Gastrocnemius medialis (tissue), 4 donors: ENCODE results near the gene ACVR1. TPM values are rescaled to one million over a fixed set of nuclear protein-coding genes. Genes with fewer than 3 reads are reported as not detected.
A peak's percentile ranks its signal among the peaks of the same experiment; 100 is the strongest.

Experiments
- ATAC-seq, 2 donors: fragments of 150-250 bp; one replicate each; pipeline ENCODE4 v1.9.1; 2016
- DNase-seq, 2 donors: peaks; one replicate each; pipeline ENCODE4 v3.0.0-alpha.2; 2019
- H3K27ac ChIP-seq, 4 donors: fragments of 200-600 bp; sonication (generic); 1 replicate in 1 of 4; 2 replicates in 3 of 4; pipeline ENCODE4 v1.5.1; 2016 to 2018; ENCODE audit warnings: mild to moderate bottlenecking in 2 of 4, moderate library complexity in 1 of 4
- H3K27me3 ChIP-seq, 3 donors: fragments of 200-600 bp; sonication (generic) in 2 of 3; 1 replicate in 1 of 3; 2 replicates in 2 of 3; pipeline versions ENCODE4 v1.5.1 to v1.6.0; 2016 to 2019; ENCODE audit warnings: mild to moderate bottlenecking in 1 of 3, moderate library complexity in 1 of 3
- H3K36me3 ChIP-seq, 2 donors: fragments of 200-600 bp; sonication (generic) in 1 of 2; one replicate each; pipeline ENCODE4 v1.5.1; 2017 to 2018
- H3K4me1 ChIP-seq, 2 donors: fragments of 200-600 bp; sonication (generic) in 1 of 2; one replicate each; pipeline ENCODE4 v1.5.1; 2016 to 2017; ENCODE audit warnings: mild to moderate bottlenecking in 2 of 2
- H3K4me3 ChIP-seq, 4 donors: fragments of 200-600 bp; sonication (generic) in 3 of 4; 1 replicate in 1 of 4; 2 replicates in 3 of 4; pipeline ENCODE4 v1.5.1; 2016 to 2019; ENCODE audit warnings: mild to moderate bottlenecking in 2 of 4
- H3K9me3 ChIP-seq, 3 donors: fragments of 200-600 bp; sonication (generic) in 2 of 3; 1 replicate in 1 of 3; 2 replicates in 2 of 3; pipeline ENCODE4 v1.5.1; 2016 to 2019
- POLR2A ChIP-seq, 2 donors: fragments of 450-650 bp; IDR thresholded peaks; one replicate each; pipeline ENCODE4 v1.6.1; 2017; ENCODE audit warnings: antibody characterized with exemption in 2 of 2, mild to moderate bottlenecking in 2 of 2, moderate library complexity in 2 of 2
- in situ Hi-C, 4 donors: fragments of 200-750 bp; cut with MboI; loops; one replicate each; pipeline versions ENCODE4 v1.15.0 to v1.8.0; 2017; ENCODE audit warnings: low sequenced_read_pairs in 4 of 4
- intact Hi-C: fragments of 100-400 bp; cut with DNase I; formaldehyde crosslinking; loops from one replicate; pipeline ENCODE4 v1.15.1; 2023; ENCODE audit warnings: low total_unique reads
- total RNA-seq, 4 donors: library from RNA; depleted of rRNA; stranded (reverse); fragments of >200 nt; gene quantifications; one replicate each; pipeline versions ENCODE4 v1.1.0 to v1.2.3, GENCODE V29; 2016
- TF ChIP-seq, protein P1 (sequence below), 5 experiments: fragments of 450-650 bp in 3 of 5; fragments of 200-600 bp in 2 of 5; sonication (generic) in 2 of 5; IDR thresholded peaks in 4 of 5; conservative IDR thresholded peaks in 1 of 5; 1 replicate in 4 of 5; 2 replicates in 1 of 5; pipeline ENCODE4 v1.5.1; 2016 to 2019; ENCODE audit warnings: antibody characterized with exemption in 5 of 5, mild to moderate bottlenecking in 3 of 5, moderate library complexity in 3 of 5

ACVR1 gene
- total RNA-seq, 4 donors from 2014 or later: 10.8 to 18.4 (median 12.2) TPM

DNA sequence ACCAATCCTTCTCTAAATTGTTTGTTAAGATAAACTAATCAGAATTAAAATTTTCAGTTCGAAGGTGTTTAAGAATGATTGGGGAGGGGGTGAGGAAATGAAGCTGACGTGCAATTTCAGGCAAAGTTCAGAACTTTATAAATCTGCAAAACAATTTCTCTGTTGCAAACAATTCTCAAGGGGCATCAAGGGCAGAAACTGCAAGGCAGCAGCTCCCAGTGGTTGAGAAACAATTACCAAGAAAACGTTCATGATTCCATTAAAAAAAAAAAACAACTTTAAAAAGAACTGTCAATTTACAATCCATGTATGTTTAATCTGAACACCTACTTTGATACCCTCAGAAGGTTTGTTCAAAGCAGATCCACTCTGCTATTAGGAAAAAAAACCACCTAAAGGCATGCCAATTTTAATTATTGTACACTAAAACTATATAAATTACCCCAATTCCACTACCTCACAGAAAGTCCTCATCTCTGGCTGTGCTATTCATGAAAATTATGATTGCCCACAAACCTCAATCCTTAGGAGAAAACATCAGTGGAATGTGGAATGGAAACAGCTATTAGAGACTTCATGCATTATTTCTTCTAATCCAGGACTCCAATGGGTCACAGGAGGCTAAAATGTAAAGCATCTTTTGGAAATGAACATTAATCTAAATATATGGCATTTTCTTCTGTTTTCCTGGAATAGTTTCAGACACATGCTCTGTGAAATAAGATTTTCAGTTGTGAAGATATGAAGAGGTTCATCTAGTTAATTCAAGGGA, 127.6 kb downstream of the ACVR1 start:
- peaks cover 32 to 58% of the 10 kb centered on the region in 2 donors for H3K4me1 ChIP-seq
- ATAC-seq: peak in 1 of 2 donors; percentile 21
- in situ Hi-C loops: no loop called here
- peak overlapping the region; percentile 19 to 71 (median 38) for H3K27ac ChIP-seq
- no peaks in the 10 kb centered on the region for H3K9me3 ChIP-seq
- no peaks in the 10 kb centered on the region for H3K36me3 ChIP-seq
- TF ChIP-seq, protein P1, sequence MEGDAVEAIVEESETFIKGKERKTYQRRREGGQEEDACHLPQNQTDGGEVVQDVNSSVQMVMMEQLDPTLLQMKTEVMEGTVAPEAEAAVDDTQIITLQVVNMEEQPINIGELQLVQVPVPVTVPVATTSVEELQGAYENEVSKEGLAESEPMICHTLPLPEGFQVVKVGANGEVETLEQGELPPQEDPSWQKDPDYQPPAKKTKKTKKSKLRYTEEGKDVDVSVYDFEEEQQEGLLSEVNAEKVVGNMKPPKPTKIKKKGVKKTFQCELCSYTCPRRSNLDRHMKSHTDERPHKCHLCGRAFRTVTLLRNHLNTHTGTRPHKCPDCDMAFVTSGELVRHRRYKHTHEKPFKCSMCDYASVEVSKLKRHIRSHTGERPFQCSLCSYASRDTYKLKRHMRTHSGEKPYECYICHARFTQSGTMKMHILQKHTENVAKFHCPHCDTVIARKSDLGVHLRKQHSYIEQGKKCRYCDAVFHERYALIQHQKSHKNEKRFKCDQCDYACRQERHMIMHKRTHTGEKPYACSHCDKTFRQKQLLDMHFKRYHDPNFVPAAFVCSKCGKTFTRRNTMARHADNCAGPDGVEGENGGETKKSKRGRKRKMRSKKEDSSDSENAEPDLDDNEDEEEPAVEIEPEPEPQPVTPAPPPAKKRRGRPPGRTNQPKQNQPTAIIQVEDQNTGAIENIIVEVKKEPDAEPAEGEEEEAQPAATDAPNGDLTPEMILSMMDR (IDR thresholded peaks at IDR 0.05 in 4 of 5, conservative IDR thresholded peaks at IDR 0.05 in 1 of 5): no peak
- no peak for TF ChIP-seq POLR2A (IDR thresholded peaks at IDR 0.05)
- no peak for DNase-seq
- H3K27me3 ChIP-seq: no peaks in the 10 kb centered on the region
- no peak overlapping the region for H3K4me3 ChIP-seq
- intact Hi-C loops: loop anchor here (10.0 kb wide), 1 partner anchor 254 kb away; no protein-coding TSS in a partner anchor

DNA sequence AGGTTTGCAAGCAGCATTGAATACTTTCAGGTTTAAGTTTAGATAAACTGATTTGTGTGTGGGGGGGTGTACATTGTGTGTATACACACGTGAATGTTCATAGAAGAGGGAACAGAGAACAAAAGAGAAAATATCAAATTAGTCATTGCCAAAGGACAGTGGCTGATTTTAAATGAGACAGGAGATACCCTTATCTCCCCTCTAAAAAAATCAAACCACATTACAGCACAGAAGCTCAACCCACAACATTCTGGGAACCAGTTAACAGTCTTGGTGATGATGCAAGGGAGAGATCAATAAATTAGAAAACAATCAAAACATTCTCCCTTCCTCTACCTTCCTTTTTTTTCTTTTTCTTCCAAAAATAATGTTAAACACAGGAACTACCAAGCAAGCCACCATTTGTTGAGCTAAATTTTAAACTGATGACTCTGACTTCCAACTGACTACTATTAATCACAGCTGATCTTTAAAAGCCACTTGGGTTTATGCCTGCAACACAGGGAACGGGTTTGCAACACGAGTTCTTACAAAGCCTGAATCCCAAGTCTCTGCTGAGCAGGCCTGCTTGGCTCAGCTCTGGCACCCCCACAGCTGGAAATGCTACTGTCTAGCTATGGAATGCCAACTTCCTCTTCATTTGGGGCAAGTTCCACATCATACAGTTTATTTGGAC, 128.3 kb downstream of the ACVR1 start:
- DNase-seq (peak; percentile 34 to 55), ATAC-seq (peak; percentile 79 to 82)
- Histone ChIP-seq H3K27ac (peak overlapping the region; percentile 3 to 71 (median 32)), H3K27me3 (no peaks in the 10 kb centered on the region), H3K4me3 (no peak overlapping the region), H3K4me1 (peaks cover 33 to 64% of the 10 kb centered on the region in 2 donors), H3K9me3 (no peaks in the 10 kb centered on the region), H3K36me3 (no peaks in the 10 kb centered on the region)
- TF ChIP-seq POLR2A (IDR thresholded peaks at IDR 0.05): no peak
- TF ChIP-seq, protein P1 (IDR thresholded peaks at IDR 0.05 in 4 of 5, conservative IDR thresholded peaks at IDR 0.05 in 1 of 5): no peak
- intact Hi-C loops (loop anchor here (10.0 kb wide), 1 partner anchor 253 kb away; no protein-coding TSS in a partner anchor), in situ Hi-C loops (no loop called here)

DNA sequence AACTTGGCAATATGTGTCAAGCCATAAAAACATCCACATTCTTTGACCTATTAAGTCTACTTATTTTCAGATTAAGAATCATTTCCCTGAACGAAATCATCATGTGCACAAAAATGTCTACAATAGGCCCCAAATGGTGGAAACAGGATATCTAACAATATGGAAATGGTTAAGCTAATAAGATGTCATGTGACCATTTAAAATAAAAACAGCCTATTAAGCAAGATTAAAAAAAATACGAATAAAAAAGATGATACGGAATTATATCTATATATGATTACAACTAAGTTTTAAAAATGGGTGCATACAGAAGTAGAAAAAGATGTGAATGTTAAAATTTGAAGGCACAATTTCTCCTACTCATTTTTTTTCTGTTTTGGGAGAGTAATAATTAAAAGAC, 128.8 kb downstream of the ACVR1 start:
- ATAC-seq (no peak), DNase-seq (no peak)
- no peak for TF ChIP-seq POLR2A (IDR thresholded peaks at IDR 0.05)
- TF ChIP-seq, protein P1 (IDR thresholded peaks at IDR 0.05 in 4 of 5, conservative IDR thresholded peaks at IDR 0.05 in 1 of 5): no peak
- Histone ChIP-seq H3K4me3 (no peak overlapping the region), H3K36me3 (no peaks in the 10 kb centered on the region), H3K27ac (peak overlapping the region in 2 of 4 donors; percentile 44 to 71), H3K27me3 (no peaks in the 10 kb centered on the region), H3K9me3 (no peaks in the 10 kb centered on the region), H3K4me1 (peaks cover 33 to 69% of the 10 kb centered on the region in 2 donors)
- intact Hi-C loops (loop anchor here (10.0 kb wide), 1 partner anchor 252 kb away; no protein-coding TSS in a partner anchor), in situ Hi-C loops (no loop called here)

DNA sequence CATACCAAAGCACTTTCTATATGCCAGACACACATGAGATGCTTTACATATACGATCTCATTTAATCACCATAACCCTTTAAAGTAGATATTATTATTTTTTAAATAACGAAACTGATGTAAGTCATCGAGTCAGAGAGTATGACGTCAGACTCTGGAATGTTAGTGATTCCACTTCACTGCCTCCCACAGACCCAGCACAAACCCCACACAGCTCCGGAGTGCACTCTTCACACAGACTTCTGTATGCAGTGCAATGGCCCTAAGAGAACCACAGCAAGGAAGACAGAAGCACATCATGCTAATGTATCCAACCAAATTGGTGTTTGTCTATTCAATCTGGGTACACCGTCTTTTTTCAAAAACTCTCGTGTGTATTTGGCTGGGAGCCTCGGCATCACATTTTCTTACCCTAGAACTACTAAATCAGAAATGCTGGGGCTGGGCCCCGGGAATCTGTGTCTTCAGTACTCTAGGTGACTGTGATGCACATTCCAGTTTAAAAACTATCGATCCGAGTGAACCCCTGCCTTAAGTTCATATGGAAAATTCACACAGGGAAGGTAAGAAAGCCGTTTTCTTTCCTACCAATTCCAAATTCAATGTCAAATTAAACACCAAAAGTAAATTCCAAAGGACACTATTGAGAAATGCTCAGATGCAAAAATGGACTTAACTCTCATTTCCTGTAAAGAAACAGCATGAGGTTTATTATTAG, 129.7 kb downstream of the ACVR1 start:
- intact Hi-C loops: loop anchor here (10.0 kb wide), 1 partner anchor 252 kb away; no protein-coding TSS in a partner anchor

More for the DNA sequence above, 129.7 kb downstream of the ACVR1 start:
- no peak overlapping the region for H3K4me3 ChIP-seq
- ATAC-seq (no peak), DNase-seq (no peak)
- no peaks in the 10 kb centered on the region for H3K9me3 ChIP-seq
- in situ Hi-C loops: no loop called here
- H3K4me1 ChIP-seq: peaks cover 31 to 71% of the 10 kb centered on the region in 2 donors
- no peaks in the 10 kb centered on the region for H3K27me3 ChIP-seq
- H3K27ac ChIP-seq: peak overlapping the region in 1 of 4 donors; percentile 30
- no peaks in the 10 kb centered on the region for H3K36me3 ChIP-seq
- no peak for TF ChIP-seq POLR2A (IDR thresholded peaks at IDR 0.05)
- TF ChIP-seq, protein P1 (IDR thresholded peaks at IDR 0.05 in 4 of 5, conservative IDR thresholded peaks at IDR 0.05 in 1 of 5): no peak
